ENCODE measurements around the gene EPYC.

DNA sequence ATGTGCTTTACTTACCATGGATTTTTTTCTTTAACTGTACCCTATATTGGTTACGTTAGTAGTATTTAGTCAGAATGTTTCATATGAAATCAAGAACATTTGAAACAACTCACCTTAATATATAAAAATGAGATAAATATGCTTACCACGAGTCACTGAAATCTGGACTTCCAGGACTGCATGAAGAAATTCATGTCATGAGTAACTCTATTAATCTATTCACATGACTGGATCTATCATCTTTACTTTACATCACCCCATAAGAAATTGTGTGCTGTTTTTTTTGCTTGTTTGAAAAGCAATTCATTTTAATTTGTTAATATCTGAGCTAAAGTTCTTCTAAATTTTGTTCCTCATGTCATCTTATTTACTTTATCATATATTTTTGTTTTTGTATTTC lies 5.2 kb downstream of the EPYC start:
- TF ChIP-seq, protein P1, sequence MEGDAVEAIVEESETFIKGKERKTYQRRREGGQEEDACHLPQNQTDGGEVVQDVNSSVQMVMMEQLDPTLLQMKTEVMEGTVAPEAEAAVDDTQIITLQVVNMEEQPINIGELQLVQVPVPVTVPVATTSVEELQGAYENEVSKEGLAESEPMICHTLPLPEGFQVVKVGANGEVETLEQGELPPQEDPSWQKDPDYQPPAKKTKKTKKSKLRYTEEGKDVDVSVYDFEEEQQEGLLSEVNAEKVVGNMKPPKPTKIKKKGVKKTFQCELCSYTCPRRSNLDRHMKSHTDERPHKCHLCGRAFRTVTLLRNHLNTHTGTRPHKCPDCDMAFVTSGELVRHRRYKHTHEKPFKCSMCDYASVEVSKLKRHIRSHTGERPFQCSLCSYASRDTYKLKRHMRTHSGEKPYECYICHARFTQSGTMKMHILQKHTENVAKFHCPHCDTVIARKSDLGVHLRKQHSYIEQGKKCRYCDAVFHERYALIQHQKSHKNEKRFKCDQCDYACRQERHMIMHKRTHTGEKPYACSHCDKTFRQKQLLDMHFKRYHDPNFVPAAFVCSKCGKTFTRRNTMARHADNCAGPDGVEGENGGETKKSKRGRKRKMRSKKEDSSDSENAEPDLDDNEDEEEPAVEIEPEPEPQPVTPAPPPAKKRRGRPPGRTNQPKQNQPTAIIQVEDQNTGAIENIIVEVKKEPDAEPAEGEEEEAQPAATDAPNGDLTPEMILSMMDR (IDR thresholded peaks at IDR 0.05; ENCODE audit: insufficient read depth, low read depth, low read length) = no peak
- no peak for TF ChIP-seq EZH2 (IDR thresholded peaks at IDR 0.05; ENCODE audit: insufficient read depth, low read length)
